Measurements from ENCODE around the gene GABRP. TPM values are rescaled to one million over a fixed set of nuclear protein-coding genes. Genes with fewer than 3 reads are reported as not detected.

Gene GABRP
- total RNA-seq, 1 donor from 2014 or later: not detected

GRCh38 chr5:170861917-170862766, 78.6 kb downstream of the GABRP start, which contains the start of gene RANBP17:
RANBP17 (plus strand) TSS chr5:170862018.
- peak within 1 kb of the TSS; percentile 83 for H2AFZ ChIP-seq (replicated peaks)
- Mint-ChIP-seq H3K4me3 (peak within 1 kb of the TSS; percentile 90), H3K27ac (peak within 1 kb of the TSS; percentile 64), H3K27me3 (ENCODE audit: insufficient read depth, low read depth) (peaks cover 6% of the 10 kb centered on the region), H3K4me1 (peaks cover 18% of the 10 kb centered on the region), H3K9me3 (peaks cover 22% of the 10 kb centered on the region), H3K36me3 (peaks cover 5% of the 10 kb centered on the region)
- H3K9ac ChIP-seq: peak within 1 kb of the TSS; percentile 31
- peaks cover 7% of the 10 kb centered on the region for H3K9me3 ChIP-seq (ENCODE audit: low read depth)
- peaks cover 5% of the 10 kb centered on the region for H3K4me1 ChIP-seq
- peaks cover 17% of the 10 kb centered on the region for H4K20me1 ChIP-seq (ENCODE audit: low read depth)
- H3K4me2 ChIP-seq: peak within 1 kb of the TSS; percentile 93
- peaks cover 10% of the 10 kb centered on the region for H3F3A ChIP-seq (ENCODE audit: low read depth)
- H3K27me3 ChIP-seq: peaks cover 9% of the 10 kb centered on the region
- peak within 1 kb of the TSS; percentile 73 for H3K4me3 ChIP-seq
- peak; percentile 91 for DNase-seq (ENCODE audit: low spot score)
- H3K79me2 ChIP-seq (ENCODE audit: low read depth): peaks cover 47% of the 10 kb centered on the region
- TF ChIP-seq CTCF (IDR thresholded peaks at IDR 0.05) (peak; percentile 21), EZH2phosphoT487 (IDR thresholded peaks at IDR 0.05) (no peak), EZH2 (IDR thresholded peaks at IDR 0.05) (no peak)
- H3K36me3 ChIP-seq: no peaks in the 10 kb centered on the region
- H3K27ac ChIP-seq: peak within 1 kb of the TSS; percentile 17

- Mint-ChIP-seq H3K27ac (no peak overlapping the region), H3K36me3 (peaks cover 5% of the 10 kb centered on the region), H3K4me3 (peak overlapping the region; percentile 90), H3K27me3 (ENCODE audit: insufficient read depth, low read depth) (peaks cover 9% of the 10 kb centered on the region), H3K9me3 (peaks cover 23% of the 10 kb centered on the region), H3K4me1 (peaks cover 18% of the 10 kb centered on the region)
- Histone ChIP-seq H3K36me3 (no peaks in the 10 kb centered on the region), H3K27me3 (peaks cover 9% of the 10 kb centered on the region), H3K27ac (no peak overlapping the region), H3K79me2 (ENCODE audit: low read depth) (peaks cover 62% of the 10 kb centered on the region), H3K4me2 (peak overlapping the region; percentile 93), H2AFZ (replicated peaks) (no peak overlapping the region), H3K9me3 (ENCODE audit: low read depth) (peaks cover 7% of the 10 kb centered on the region), H3F3A (ENCODE audit: low read depth) (peaks cover 10% of the 10 kb centered on the region), H4K20me1 (ENCODE audit: low read depth) (peaks cover 17% of the 10 kb centered on the region), H3K4me3 (no peak overlapping the region), H3K9ac (no peak overlapping the region), H3K4me1 (peaks cover 5% of the 10 kb centered on the region)
- no peak for TF ChIP-seq CTCF (IDR thresholded peaks at IDR 0.05)
- TF ChIP-seq EZH2 (IDR thresholded peaks at IDR 0.05): no peak
- TF ChIP-seq EZH2phosphoT487 (IDR thresholded peaks at IDR 0.05): no peak
- no peak for DNase-seq (ENCODE audit: low spot score)
Measured at GRCh38 chr5:170863646-170864045, 80.1 kb downstream of the GABRP start.

Other genes with a start within 250 kb of the GABRP start
- gene RANBP17, start 78.3 kb downstream of the GABRP start, total RNA-seq (ENCODE audit: low replicate concordance): 38.7 and 49.7 TPM in 2 replicates

All from neural progenitor cell (in vitro differentiated cells).